ENCODE measurements around the gene GBP5.
"Not testable (repeated sequence)": the region's sequence is repeated elsewhere in the genome, so short reads cannot be mapped to it uniquely, and the experiment has no call there.

Gene GBP5

GRCh38 chr1:89272269-89273041 lies at the start of gene GBP5:
TSS of gene GBP5 (minus strand) at chr1:89272860. CDS start at chr1:89269555, 3,305 bp downstream.
- peak; percentile 19 to 71 (median 55) for DNase-seq

GRCh38 chr1:89322402-89322801 lies 49.7 kb upstream of the GBP5 start:
- no peak for DNase-seq

GRCh38 chr1:89312572-89312971 lies 39.9 kb upstream of the GBP5 start:
- DNase-seq = no peak

GRCh38 chr1:89311757-89312156 lies 39.1 kb upstream of the GBP5 start:
- DNase-seq = no peak

GRCh38 chr1:89310976-89311375 lies 38.3 kb upstream of the GBP5 start:
- no peak for DNase-seq

- peak in 3 of 6 experiments; percentile 6 to 25 (median 20) for DNase-seq
These were observed 37.8 kb upstream of the GBP5 start for GRCh38 chr1:89310505-89310904.

GRCh38 chr1:89309828-89310227 lies 37.2 kb upstream of the GBP5 start:
- no peak for DNase-seq

- DNase-seq = no peak
These were observed 33.6 kb upstream of the GBP5 start for GRCh38 chr1:89306273-89306672.

- DNase-seq = no peak
These were observed 32.8 kb upstream of the GBP5 start for GRCh38 chr1:89305493-89305892.

GRCh38 chr1:89304572-89305230 lies 32.0 kb upstream of the GBP5 start:
- no peak for DNase-seq

GRCh38 chr1:89302697-89303332 lies 30.2 kb upstream of the GBP5 start:
- no peak for DNase-seq

GRCh38 chr1:89299739-89300463 lies 27.2 kb upstream of the GBP5 start:
- DNase-seq = not testable (repeated sequence)

- no peak for DNase-seq
These were observed 25.8 kb upstream of the GBP5 start for GRCh38 chr1:89298461-89298860.

GRCh38 chr1:89295187-89295586 lies 22.5 kb upstream of the GBP5 start:
- DNase-seq = peak in 1 of 6 experiments; percentile 15

- DNase-seq = no peak
These were observed 18.6 kb upstream of the GBP5 start for GRCh38 chr1:89291276-89291675.

GRCh38 chr1:89288051-89288340 lies 15.3 kb upstream of the GBP5 start:
- no peak for DNase-seq

- no peak for DNase-seq
These were observed 14.8 kb upstream of the GBP5 start for GRCh38 chr1:89287181-89288050.

GRCh38 chr1:89286549-89287180 lies 14.0 kb upstream of the GBP5 start:
- peak in 3 of 6 experiments; percentile 46 to 54 (median 51) for DNase-seq

- peak in 1 of 6 experiments; percentile 10 for DNase-seq
These were observed 13.2 kb upstream of the GBP5 start for GRCh38 chr1:89285745-89286380.

GRCh38 chr1:89284078-89284763 lies 11.6 kb upstream of the GBP5 start:
- DNase-seq = not testable (repeated sequence)

- DNase-seq = no peak
These were observed 8.1 kb upstream of the GBP5 start for GRCh38 chr1:89280766-89281165.

Measured in stimulated activated naive CD4-positive, alpha-beta T cell (primary cell).